Measurements from ENCODE around the gene MYH7.

MYH7 gene

DNA sequence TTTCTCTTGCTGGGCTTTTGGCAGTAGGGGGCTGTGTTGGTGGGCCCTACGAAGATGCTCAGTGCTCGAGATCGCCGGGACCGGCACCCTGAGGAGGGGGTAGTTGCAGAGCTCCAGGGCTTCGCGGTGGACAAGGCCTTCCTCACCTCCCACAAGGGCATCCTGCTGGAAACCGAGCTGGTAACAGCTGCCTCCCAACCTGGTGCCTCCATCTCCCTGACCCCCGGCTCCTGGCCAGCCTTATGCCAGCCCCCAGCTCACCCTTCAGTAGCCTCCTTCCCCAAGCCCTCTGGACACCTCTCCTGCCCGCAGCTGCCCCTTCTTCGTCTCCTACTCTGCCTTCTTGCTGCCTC, 58.3 kb downstream of the MYH7 start:
- no peak overlapping the region for H3K27ac ChIP-seq (ENCODE audit: low read depth, low read length)
- no peaks in the 10 kb centered on the region for H3K36me3 ChIP-seq (ENCODE audit: control insufficient read depth, insufficient read depth, low read length)
- peaks cover 16% of the 10 kb centered on the region for H3K27me3 ChIP-seq (ENCODE audit: control insufficient read depth, insufficient read depth, low read length)
- no peak overlapping the region for H3K4me3 ChIP-seq (ENCODE audit: low read depth, low read length)
- no peak overlapping the region for H3K9ac ChIP-seq (ENCODE audit: low read depth, low read length)
- H3K9me3 ChIP-seq (ENCODE audit: control insufficient read depth, insufficient read depth, low read length) = no peaks in the 10 kb centered on the region
- no peaks in the 10 kb centered on the region for H3K4me1 ChIP-seq (ENCODE audit: control insufficient read depth, insufficient read depth, low read length)

DNA sequence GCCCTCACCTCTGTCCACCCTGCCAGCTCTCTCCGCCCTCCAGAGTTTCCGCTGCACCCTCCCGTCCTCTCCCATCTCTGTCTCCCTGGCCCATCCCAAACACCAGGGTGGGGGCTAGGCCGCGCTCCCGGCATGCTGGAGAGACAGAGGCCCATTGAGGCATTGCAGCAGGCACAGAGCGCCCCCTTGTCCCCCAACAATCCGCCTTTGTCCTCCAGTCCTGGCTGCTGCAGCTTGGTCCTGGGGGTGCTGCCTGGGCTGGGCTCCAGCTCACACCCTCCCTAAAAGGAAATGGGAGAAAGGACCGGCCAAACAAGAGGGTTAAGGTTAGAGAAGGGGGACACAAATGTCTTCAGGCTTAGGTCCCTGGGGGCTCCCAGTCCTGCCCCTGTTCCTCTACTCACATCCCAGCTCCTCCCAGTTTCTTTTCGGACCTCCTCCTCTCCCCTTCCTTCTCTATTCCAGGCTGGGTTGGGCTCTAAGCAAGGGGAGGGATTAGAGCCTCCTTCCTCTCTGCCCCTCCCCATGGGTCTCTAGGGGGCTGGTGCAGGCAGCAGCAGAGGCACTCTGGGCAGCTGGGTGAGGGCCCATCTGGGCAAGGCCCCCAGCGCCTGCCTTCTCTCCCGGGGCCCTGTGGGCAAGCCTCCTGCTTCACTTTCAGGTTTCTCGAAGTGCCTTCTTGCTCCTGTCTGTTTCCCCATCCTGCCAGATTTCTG, 58.8 kb downstream of the MYH7 start, which contains the start of gene CMTM5:
TSS of gene CMTM5 (plus strand) at position 565 of the 716 bp plus-strand sequence. CDS start 206 bp downstream, outside the sequence.
- H3K4me1 ChIP-seq (ENCODE audit: control insufficient read depth, insufficient read depth, low read length) = no peaks in the 10 kb centered on the region
- H3K9ac ChIP-seq (ENCODE audit: low read depth, low read length) = no peak within 1 kb of the TSS
- H3K27me3 ChIP-seq (ENCODE audit: control insufficient read depth, insufficient read depth, low read length) = peaks cover 16% of the 10 kb centered on the region
- no peak within 1 kb of the TSS for H3K27ac ChIP-seq (ENCODE audit: low read depth, low read length)
- H3K9me3 ChIP-seq (ENCODE audit: control insufficient read depth, insufficient read depth, low read length) = no peaks in the 10 kb centered on the region
- peak within 1 kb of the TSS; percentile 21; the same call in 1 of the 2 replicates for H3K4me3 ChIP-seq (ENCODE audit: low read depth, low read length)
- no peaks in the 10 kb centered on the region for H3K36me3 ChIP-seq (ENCODE audit: control insufficient read depth, insufficient read depth, low read length)

GRCh38 chr14:23375527-23376251, 59.8 kb downstream of the MYH7 start:
- H3K9me3 ChIP-seq (ENCODE audit: control insufficient read depth, insufficient read depth, low read length) = no peaks in the 10 kb centered on the region
- H3K4me3 ChIP-seq (ENCODE audit: low read depth, low read length) = no peak overlapping the region
- H3K27ac ChIP-seq (ENCODE audit: low read depth, low read length) = no peak overlapping the region
- no peaks in the 10 kb centered on the region for H3K36me3 ChIP-seq (ENCODE audit: control insufficient read depth, insufficient read depth, low read length)
- no peak overlapping the region for H3K9ac ChIP-seq (ENCODE audit: low read depth, low read length)
- peaks cover 22% of the 10 kb centered on the region for H3K27me3 ChIP-seq (ENCODE audit: control insufficient read depth, insufficient read depth, low read length)
- H3K4me1 ChIP-seq (ENCODE audit: control insufficient read depth, insufficient read depth, low read length) = no peaks in the 10 kb centered on the region

GRCh38 chr14:23373041-23373440, 62.4 kb downstream of the MYH7 start:
- no peaks in the 10 kb centered on the region for H3K36me3 ChIP-seq (ENCODE audit: control insufficient read depth, insufficient read depth, low read length)

GRCh38 chr14:23372509-23372908, 63.0 kb downstream of the MYH7 start, which contains the start of gene IL25:
Gene IL25, plus strand, starts transcription at chr14:23372809.
- no peak within 1 kb of the TSS for H3K27ac ChIP-seq (ENCODE audit: low read depth, low read length)
- no peaks in the 10 kb centered on the region for H3K9me3 ChIP-seq (ENCODE audit: control insufficient read depth, insufficient read depth, low read length)
- H3K9ac ChIP-seq (ENCODE audit: low read depth, low read length) = no peak within 1 kb of the TSS
- H3K36me3 ChIP-seq (ENCODE audit: control insufficient read depth, insufficient read depth, low read length) = no peaks in the 10 kb centered on the region
- peaks cover 23% of the 10 kb centered on the region for H3K27me3 ChIP-seq (ENCODE audit: control insufficient read depth, insufficient read depth, low read length)
- no peak within 1 kb of the TSS for H3K4me3 ChIP-seq (ENCODE audit: low read depth, low read length)
- no peaks in the 10 kb centered on the region; the same call in 1 of the 2 replicates for H3K4me1 ChIP-seq (ENCODE audit: control insufficient read depth, insufficient read depth, low read length)

More at GRCh38 chr14:23373041-23373440, 62.4 kb downstream of the MYH7 start:
- Histone ChIP-seq H3K4me1 (ENCODE audit: control insufficient read depth, insufficient read depth, low read length) (no peaks in the 10 kb centered on the region), H3K9me3 (ENCODE audit: control insufficient read depth, insufficient read depth, low read length) (no peaks in the 10 kb centered on the region), H3K9ac (ENCODE audit: low read depth, low read length) (no peak overlapping the region), H3K27ac (ENCODE audit: low read depth, low read length) (no peak overlapping the region), H3K4me3 (ENCODE audit: low read depth, low read length) (no peak overlapping the region), H3K27me3 (ENCODE audit: control insufficient read depth, insufficient read depth, low read length) (peaks cover 23% of the 10 kb centered on the region)

DNA sequence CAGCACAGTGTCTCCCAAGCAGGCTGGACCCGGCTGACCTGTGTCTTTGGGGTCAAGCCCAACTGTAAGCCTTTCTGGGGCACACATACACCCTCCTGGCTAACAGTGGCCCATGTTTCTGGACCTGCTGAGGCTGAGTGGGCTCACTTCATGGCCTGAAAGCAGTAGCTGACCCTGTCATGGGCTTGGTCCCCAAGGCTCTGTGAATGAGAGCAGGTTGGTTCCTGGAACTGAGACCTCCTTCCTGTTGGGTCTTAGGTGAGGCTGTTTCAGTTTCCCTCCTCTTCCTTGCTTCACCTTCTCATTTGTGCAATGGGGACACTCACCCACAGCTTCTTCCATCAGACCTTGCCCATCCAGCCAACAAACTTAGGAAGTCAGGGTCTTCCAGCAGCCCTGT, 63.6 kb downstream of the MYH7 start:
- no peak overlapping the region for H3K27ac ChIP-seq (ENCODE audit: low read depth, low read length)
- peaks cover 6% of the 10 kb centered on the region for H3K4me1 ChIP-seq (ENCODE audit: control insufficient read depth, insufficient read depth, low read length)
- peaks cover 24% of the 10 kb centered on the region for H3K27me3 ChIP-seq (ENCODE audit: control insufficient read depth, insufficient read depth, low read length)
- H3K9ac ChIP-seq (ENCODE audit: low read depth, low read length) = no peak overlapping the region
- H3K36me3 ChIP-seq (ENCODE audit: control insufficient read depth, insufficient read depth, low read length) = no peaks in the 10 kb centered on the region
- no peak overlapping the region for H3K4me3 ChIP-seq (ENCODE audit: low read depth, low read length)
- no peaks in the 10 kb centered on the region for H3K9me3 ChIP-seq (ENCODE audit: control insufficient read depth, insufficient read depth, low read length)

DNA sequence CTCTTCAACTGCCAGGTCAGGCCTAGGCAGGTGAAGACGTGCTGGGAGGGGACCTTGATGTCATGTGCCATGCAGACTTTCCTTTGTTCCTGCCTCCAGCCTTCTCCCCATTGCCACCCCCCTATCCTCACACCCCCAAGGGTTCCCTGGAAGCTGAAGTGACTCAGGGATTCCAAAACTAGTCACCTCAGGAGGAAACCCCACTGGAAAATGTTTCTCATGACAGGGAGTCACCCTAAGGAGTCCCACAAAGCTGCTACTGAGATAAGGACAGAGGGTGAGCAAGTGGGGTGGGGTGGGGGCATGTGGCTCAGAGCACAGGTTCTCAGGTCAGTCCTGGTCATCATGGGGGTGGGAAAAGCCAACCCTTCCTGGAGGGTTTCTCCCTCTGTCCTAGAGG, 65.2 kb downstream of the MYH7 start:
- no peak overlapping the region for H3K27ac ChIP-seq (ENCODE audit: low read depth, low read length)

GRCh38 chr14:23366426-23366921, 69.0 kb downstream of the MYH7 start:
- H3K4me3 ChIP-seq (ENCODE audit: low read depth, low read length) = peak overlapping the region; percentile 82
- H3K27ac ChIP-seq (ENCODE audit: low read depth, low read length) = peak overlapping the region; percentile 83
- H3K4me1 ChIP-seq (ENCODE audit: control insufficient read depth, insufficient read depth, low read length) = peaks cover 25% of the 10 kb centered on the region
- no peak overlapping the region for H3K9ac ChIP-seq (ENCODE audit: low read depth, low read length)
- H3K27me3 ChIP-seq (ENCODE audit: control insufficient read depth, insufficient read depth, low read length) = peaks cover 22% of the 10 kb centered on the region
- peaks cover 7% of the 10 kb centered on the region; the same call in 1 of the 2 replicates for H3K36me3 ChIP-seq (ENCODE audit: control insufficient read depth, insufficient read depth, low read length)
- H3K9me3 ChIP-seq (ENCODE audit: control insufficient read depth, insufficient read depth, low read length) = no peaks in the 10 kb centered on the region

More for the DNA sequence above, 65.2 kb downstream of the MYH7 start:
- H3K9ac ChIP-seq (ENCODE audit: low read depth, low read length) = no peak overlapping the region
- no peaks in the 10 kb centered on the region for H3K9me3 ChIP-seq (ENCODE audit: control insufficient read depth, insufficient read depth, low read length)
- no peak overlapping the region for H3K4me3 ChIP-seq (ENCODE audit: low read depth, low read length)
- H3K36me3 ChIP-seq (ENCODE audit: control insufficient read depth, insufficient read depth, low read length) = no peaks in the 10 kb centered on the region
- peaks cover 24% of the 10 kb centered on the region for H3K27me3 ChIP-seq (ENCODE audit: control insufficient read depth, insufficient read depth, low read length)
- H3K4me1 ChIP-seq (ENCODE audit: control insufficient read depth, insufficient read depth, low read length) = peaks cover 10% of the 10 kb centered on the region

DNA sequence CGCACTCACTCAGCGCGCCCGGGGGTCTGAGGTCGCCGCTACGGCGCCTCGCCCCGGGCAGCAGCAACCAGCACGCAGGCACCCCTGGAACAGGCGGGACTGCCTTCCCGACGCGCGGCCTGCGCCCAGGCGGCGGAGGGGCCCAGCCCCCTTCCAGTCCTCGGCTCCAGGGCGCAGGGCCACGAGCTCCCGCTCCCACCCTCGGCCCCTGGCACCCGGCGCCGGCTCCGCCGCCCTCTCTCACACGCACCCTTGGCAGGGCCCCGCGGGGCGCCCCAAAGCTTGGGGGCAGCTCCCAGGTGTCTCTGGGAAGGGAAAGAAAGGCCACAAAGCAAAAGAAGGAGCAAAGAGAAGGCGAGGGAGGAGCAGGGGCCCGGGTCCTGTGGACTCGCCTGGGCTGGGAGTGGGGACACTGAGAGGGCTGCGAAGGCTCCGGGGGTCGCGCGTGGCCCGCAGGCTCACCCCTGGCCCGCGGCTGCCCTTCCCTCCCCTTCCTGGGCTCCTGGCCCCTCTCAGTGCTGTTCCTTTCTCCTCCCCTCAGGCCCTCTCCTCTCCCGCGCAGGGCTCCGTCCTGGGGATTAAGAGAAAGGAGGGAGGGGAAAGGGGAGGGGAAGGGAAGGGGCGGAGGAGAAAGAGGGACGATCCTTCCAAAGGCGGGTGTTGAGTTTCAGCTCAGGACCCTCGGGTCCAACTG, 69.6 kb downstream of the MYH7 start:
- Histone ChIP-seq H3K27ac (ENCODE audit: low read depth, low read length) (peak overlapping the region; percentile 83), H3K9ac (ENCODE audit: low read depth, low read length) (peak overlapping the region; percentile 73)

DNA sequence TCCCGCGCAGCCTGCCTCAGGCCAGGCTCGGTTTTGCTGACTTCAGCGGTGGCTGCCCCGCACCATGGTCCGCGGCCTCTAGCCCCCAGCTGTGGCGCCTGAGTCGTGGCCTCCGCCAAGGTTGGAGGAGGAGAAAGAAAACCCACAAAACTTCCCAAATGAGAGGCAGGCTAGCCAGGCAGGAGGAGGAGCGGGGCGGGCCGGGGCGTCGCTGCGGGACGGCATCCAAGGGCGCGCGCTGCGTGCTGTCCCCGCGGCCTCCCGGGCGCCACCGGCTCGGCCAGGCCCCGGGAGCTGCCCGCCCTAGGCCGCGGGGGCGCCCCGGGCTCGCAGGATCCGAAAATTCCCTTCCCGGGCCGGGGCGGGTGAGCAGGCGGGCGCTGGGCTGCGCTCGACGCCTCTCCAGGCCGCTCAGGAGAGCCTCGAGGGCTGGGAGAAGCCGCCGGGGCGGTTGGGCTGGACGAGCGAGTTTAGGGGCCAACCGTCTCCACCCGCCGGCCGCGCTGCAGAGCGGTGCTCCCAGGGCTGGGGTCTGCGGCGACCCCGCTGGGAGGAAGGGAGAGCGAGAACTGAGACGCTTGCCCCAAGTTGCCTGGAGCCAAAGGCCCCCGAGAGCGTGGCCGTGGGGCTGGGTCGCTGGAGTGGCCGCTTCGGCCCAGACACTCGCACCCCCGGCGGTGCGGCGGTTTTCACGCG, 70.3 kb downstream of the MYH7 start, which contains the start of gene EFS:
TSS of gene EFS (minus strand) at position 137 of the 696 bp plus-strand sequence. CDS start 147 bp downstream, outside the sequence.
- H3K36me3 ChIP-seq (ENCODE audit: control insufficient read depth, insufficient read depth, low read length) = peaks cover 10% of the 10 kb centered on the region; the same call in 1 of the 2 replicates
- peaks cover 25% of the 10 kb centered on the region for H3K4me1 ChIP-seq (ENCODE audit: control insufficient read depth, insufficient read depth, low read length)
- peak within 1 kb of the TSS; percentile 82 for H3K4me3 ChIP-seq (ENCODE audit: low read depth, low read length)
- peak within 1 kb of the TSS; percentile 83 for H3K27ac ChIP-seq (ENCODE audit: low read depth, low read length)
- H3K27me3 ChIP-seq (ENCODE audit: control insufficient read depth, insufficient read depth, low read length) = peaks cover 17% of the 10 kb centered on the region
- H3K9me3 ChIP-seq (ENCODE audit: control insufficient read depth, insufficient read depth, low read length) = no peaks in the 10 kb centered on the region
- H3K9ac ChIP-seq (ENCODE audit: low read depth, low read length) = peak within 1 kb of the TSS; percentile 73

More for the DNA sequence above, 69.6 kb downstream of the MYH7 start:
- Histone ChIP-seq H3K4me3 (ENCODE audit: low read depth, low read length) (peak overlapping the region; percentile 82), H3K36me3 (ENCODE audit: control insufficient read depth, insufficient read depth, low read length) (peaks cover 9% of the 10 kb centered on the region; the same call in 1 of the 2 replicates), H3K27me3 (ENCODE audit: control insufficient read depth, insufficient read depth, low read length) (peaks cover 18% of the 10 kb centered on the region), H3K9me3 (ENCODE audit: control insufficient read depth, insufficient read depth, low read length) (no peaks in the 10 kb centered on the region), H3K4me1 (ENCODE audit: control insufficient read depth, insufficient read depth, low read length) (peaks cover 25% of the 10 kb centered on the region)
